ENCODE measurements around the gene ARHGAP21. TPM values are rescaled to one million over a fixed set of nuclear protein-coding genes. Genes with fewer than 3 reads are reported as not detected.
"Not testable (repeated sequence)": the region's sequence is repeated elsewhere in the genome, so short reads cannot be mapped to it uniquely, and the experiment has no call there.

ARHGAP21 gene
- total RNA-seq, 1 donor from 2014 or later, result 77.6 TPM

GRCh38 chr10:24642921-24643678 is 80.6 kb downstream of the ARHGAP21 start:
- peak; percentile 84 for DNase-seq (ENCODE audit: low read depth)

DNA sequence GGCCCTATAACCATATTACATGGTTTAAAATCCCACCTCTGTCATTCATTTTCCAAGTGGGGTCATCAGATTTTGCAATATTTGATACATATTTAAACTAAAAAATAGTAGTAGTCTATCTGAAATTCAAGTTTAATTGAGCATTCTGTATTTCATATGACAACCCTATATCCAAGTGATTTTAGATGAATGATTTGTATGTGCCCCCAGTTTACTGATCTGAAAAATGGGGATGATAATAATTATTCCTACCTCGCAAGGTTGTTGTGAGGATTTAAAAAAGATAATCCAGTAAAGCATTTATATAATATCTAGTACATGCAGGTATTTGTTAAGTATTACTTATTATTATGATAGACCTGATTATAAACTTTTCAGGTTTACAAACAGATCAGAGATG is 84.6 kb downstream of the ARHGAP21 start:
- DNase-seq (ENCODE audit: low read depth), result no peak

GRCh38 chr10:24625778-24626177 is 97.9 kb downstream of the ARHGAP21 start:
- DNase-seq (ENCODE audit: low read depth), result no peak

GRCh38 chr10:24623383-24623782 is 100.3 kb downstream of the ARHGAP21 start:
- no peak for DNase-seq (ENCODE audit: low read depth)

- no peak for DNase-seq (ENCODE audit: low read depth)
Measured at GRCh38 chr10:24622781-24623301, 100.8 kb downstream of the ARHGAP21 start.

DNA sequence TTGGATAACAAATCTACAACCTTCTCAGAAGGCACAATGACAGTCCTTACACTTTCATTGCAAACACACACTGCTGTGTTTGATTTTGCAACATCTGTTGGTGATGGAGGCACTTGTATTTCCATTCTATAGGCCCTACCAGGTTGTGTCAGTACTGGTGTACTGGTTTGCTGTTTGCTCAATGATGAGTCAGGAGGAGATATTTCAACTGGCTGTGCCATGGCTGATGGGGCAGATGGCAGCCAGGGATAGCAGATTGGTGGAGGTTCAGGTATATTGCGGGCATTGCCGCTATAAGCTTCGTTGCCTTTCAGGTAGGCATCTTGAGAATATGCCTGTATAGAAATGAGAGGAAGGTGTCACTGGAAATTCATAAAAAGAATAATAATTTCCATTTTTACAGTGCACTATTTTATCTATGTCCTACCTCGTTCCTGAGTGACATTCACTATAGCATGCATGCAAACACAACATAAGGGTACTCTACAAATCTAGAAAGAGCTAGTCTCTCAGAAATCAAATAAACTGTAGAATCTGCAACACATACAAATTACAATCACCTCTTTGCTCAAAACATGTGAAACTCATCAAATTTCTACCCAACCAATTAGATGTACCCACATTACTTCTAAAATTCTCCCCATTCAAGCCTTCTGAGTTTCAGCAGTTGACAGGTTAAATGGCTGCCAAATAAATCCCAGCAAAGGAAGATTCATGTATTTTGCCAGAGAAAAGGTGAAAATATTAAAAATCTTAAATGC is 102.5 kb downstream of the ARHGAP21 start:
- not testable (repeated sequence) for DNase-seq (ENCODE audit: low read depth)

DNA sequence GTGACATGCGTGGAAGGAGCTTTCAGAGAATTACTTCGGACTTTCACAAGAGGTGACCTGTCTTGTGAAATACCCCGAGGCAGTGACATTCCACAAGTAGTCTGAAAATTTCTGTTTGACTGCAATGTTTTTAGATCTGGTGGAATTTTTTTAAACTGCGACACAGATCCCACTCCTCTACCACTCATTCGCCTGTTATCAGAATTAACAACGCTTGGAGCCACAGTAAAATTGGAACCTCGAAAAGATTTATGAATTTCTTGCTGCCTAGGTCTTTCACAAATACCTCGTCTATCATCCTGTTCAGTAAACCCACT is 103.7 kb downstream of the ARHGAP21 start:
- peak; percentile 13 for DNase-seq (ENCODE audit: low read depth)

- DNase-seq (ENCODE audit: low read depth), result not testable (repeated sequence)
Measured at GRCh38 chr10:24619291-24619993, 104.2 kb downstream of the ARHGAP21 start.

- peak; percentile 36 for DNase-seq (ENCODE audit: low read depth)
Measured at GRCh38 chr10:24618401-24618800, 105.3 kb downstream of the ARHGAP21 start.

GRCh38 chr10:24617771-24618396 is 105.8 kb downstream of the ARHGAP21 start:
- DNase-seq (ENCODE audit: low read depth), result peak; percentile 26

DNA sequence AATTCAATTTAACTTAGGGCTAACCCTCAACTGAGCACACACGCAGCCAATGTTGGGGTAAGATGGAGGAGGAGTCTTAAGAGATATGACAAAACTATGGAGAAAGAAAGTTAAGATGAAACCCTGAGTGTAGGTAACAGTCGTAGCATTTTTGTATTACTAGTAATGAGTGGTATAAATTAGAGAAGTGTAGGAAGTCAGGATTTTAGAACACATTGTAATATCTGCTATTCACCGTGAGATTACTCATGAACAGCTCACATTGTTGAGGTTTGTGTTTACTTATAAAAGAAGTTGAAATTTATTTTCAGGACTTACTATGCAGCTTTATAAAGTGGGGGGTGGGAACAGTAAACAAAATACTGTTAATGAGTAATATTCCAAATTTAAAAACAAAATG is 107.2 kb downstream of the ARHGAP21 start:
- DNase-seq (ENCODE audit: low read depth), result no peak

- no peak for DNase-seq (ENCODE audit: low read depth)
Measured at GRCh38 chr10:24606021-24606420, 117.7 kb downstream of the ARHGAP21 start.

- no peak for DNase-seq (ENCODE audit: low read depth)
Measured at GRCh38 chr10:24605141-24605540, 118.5 kb downstream of the ARHGAP21 start.

DNA sequence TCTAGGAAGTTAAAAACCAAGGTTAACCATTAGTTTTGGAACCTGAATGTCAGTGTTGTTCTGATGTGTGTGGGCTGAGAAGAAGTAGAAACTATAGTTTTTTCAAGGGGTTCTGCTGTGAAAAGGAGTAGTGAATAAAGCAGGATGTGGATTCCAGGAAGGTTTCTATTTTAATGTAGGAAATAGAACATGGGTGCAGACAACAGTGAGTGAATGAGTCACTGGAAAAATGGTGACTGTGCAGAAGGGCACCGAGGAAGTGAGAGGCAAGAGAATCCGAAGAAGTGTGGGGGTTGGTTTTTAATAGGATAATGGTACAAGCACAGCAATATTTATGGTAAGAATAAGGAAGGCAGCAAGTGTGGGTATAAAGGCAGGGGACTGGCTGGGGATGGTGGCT is 120.4 kb downstream of the ARHGAP21 start:
- peak; percentile 75 for DNase-seq (ENCODE audit: low read depth)

- DNase-seq (ENCODE audit: low read depth), result no peak
Measured at GRCh38 chr10:24597961-24598360, 125.7 kb downstream of the ARHGAP21 start.

DNA sequence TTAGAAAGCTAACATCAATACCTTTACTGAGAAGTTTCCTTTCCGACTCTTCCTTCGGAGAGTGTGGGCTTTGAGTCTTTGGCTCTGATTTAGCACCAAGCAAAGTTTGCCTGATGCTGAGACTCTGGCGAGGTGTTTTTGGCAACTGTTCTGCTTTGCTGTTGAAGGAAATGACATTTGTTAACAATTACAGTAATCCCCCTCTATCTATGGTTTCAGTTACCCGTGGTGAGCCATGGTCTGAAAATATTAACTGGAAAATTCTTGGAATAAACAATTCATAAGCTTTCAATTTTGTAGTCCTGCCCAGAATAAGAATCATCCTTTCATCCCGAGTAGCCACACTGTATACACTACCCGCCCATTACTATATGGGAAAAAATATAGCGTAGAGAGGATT is 126.3 kb downstream of the ARHGAP21 start:
- no peak for DNase-seq (ENCODE audit: low read depth)

DNA sequence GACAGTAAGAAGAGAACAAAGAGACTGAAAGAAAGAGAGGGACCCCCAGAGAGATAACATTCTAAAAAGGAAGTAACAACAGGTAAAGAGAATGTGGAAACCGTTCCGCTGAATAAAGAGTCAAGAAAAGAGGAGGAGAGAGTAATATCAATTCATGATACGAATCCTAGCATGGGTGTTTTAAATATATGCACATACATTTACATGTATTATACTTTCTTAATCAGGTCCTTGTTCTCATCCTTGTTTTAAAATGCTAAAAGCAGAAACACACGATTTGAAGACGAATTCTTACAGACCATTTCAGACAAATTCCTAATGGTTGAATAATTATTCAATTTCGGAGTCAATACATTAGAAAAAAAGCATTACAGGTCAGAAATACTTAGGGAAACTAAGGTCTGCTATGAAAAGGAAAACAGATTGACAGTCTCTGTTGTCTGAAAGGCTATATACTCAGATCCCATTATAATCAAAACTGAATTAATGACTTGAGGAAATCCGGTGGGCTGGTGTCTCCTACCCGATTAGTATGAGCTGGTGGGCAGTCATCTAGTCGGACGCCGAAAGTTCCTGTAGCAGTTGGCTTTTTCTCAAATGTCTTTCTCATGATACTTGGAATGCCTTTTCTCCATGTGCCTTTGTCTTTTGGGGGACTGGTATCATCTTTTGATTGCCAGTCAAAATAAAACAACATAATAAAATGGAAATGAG is 127.3 kb downstream of the ARHGAP21 start:
- DNase-seq (ENCODE audit: low read depth), result no peak

- DNase-seq (ENCODE audit: low read depth), result no peak
Measured at GRCh38 chr10:24590697-24591457, 132.8 kb downstream of the ARHGAP21 start.

- DNase-seq (ENCODE audit: low read depth), result no peak
Measured at GRCh38 chr10:24589265-24589664, 134.4 kb downstream of the ARHGAP21 start.

- DNase-seq (ENCODE audit: low read depth), result no peak
Measured at GRCh38 chr10:24579906-24580305, 143.8 kb downstream of the ARHGAP21 start.

GRCh38 chr10:24579448-24579847 is 144.2 kb downstream of the ARHGAP21 start:
- DNase-seq (ENCODE audit: low read depth), result no peak
